GDM1 (cell line): ENCODE data around the gene GAA.
"Not testable (repeated sequence)": the region's sequence is repeated elsewhere in the genome, so short reads cannot be mapped to it uniquely, and the experiment has no call there.

Experiments
- DNase-seq: peaks from one replicate; lab custom pipeline; 2025; lab: John Stamatoyannopoulos, UW

GAA gene

DNA sequence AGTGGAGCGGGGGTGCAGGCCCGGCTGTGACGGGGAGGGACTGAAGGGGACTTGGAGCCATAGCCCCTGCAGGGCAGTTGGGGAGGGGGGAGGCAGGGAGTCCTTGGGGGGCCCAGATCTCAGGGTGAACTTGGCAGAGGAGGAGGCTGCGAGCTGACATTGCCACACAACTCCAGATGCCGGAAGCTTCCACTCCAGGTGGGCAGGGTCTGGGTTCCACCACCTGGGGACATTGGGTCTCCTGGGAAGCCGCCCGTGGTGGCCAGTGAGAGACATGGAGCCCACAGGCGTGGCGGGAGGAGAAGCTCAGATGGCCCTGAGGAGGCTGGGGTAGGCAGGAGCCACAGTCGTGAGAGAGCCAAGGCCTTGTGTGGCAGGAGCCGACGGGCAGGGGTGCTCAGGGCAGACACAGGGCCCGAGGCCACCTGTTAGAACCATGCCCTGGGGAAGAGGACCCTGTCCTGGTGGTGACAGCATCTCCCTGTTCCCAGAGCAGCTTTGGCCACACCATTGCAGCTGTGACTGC is 18.2 kb upstream of the GAA start:
- no peak for DNase-seq

DNA sequence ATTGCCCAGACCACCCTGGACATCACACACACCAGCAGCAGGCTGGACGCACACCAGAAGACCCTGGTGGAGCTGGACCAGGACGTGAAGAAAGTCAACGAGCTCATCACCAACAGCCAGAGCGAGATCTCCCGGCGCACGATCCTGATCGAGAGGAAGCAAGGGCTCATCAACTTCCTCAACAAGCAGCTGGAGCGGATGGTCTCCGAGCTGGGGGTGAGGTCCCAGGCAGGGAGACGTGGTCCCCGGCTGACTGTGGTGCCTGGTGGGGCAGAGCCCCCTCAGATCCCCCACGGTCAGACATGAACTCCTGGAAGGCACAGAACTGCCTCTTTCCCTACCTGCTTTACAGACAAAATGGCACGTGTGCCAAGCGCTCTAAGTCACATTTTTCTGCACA is 16.6 kb upstream of the GAA start:
- no peak for DNase-seq

DNA sequence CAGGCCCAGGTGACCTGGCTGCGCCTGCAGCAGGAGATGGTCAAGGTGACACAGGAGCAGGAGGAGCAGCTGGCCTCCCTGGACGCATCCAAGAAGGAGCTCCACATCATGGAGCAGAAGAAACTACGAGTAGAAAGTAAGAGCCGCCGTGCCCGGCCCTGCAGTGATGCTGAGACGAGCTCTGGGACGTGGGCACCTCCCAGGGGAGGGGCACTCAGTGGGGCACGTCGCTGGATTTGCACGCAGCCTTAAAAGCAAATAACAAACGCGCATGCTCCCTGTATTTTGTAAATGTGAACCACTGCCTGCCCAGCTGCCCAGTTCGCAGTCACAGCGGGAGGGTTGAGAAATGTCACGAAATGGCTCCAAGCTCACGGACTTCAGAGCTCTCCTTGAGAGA is 15.3 kb upstream of the GAA start:
- DNase-seq: no peak

DNA sequence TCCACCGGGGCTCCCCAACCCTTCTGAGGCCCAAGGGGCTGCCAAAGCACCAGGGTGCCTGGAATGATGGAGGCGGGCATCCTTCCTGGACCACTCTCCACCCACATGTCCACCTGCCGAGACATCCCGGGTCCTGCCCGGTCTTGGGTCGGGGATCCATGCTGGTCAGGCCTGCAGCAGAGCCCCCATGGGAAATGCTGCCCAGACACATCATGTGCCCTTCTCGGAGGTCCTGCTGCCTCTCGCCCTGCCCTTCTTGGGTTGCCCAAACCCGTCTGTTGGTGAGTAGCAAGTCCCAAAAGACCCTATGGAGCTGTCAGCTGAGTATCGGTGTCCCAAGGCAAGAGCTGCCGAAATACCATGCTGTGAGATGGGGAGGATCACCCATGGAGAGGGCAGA is 14.8 kb upstream of the GAA start:
- no peak for DNase-seq

DNA sequence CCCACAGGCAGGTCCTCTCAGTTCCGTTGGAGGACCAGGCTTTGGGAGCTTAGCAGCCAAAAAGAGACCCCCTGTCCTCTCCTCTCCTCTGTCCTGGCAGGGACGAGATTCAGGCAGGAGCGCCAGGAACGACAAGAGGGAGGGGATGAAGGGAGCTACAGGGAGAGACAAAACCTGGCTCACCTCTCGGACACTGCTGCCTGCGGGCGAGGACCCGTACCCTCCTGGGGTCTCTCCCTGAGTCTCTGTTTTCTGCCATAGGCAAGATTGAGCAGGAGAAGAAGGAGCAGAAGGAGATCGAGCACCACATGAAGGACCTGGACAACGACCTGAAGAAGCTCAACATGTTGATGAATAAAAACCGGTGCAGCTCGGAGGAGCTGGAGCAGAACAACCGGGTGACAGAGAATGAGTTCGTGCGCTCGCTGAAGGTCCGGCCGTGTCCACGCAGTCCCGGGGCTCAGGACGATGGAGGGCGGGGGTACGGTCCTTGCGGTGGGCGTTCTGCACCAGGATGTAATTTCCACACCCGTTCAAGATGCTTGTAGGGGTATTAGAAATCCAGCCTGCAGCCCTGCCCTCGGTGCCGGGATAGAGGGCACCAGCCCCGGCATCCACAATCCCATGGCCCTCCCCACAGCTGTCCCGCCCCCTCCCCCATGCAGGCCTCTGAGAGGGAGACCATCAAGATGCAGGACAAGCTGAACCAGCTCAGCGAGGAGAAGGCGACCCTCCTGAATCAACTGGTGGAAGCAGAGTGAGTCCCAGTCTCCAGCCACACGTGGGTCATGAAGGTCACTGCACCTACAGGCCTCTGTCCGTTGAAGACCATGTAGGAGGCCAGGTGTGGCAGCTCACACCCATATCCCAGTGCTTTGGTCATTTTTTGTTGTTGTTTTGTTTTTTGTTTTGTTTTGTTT is 13.8 kb upstream of the GAA start:
- DNase-seq: no peak

GRCh38 chr17:80089762-80090161 is 11.6 kb upstream of the GAA start:
- no peak for DNase-seq

DNA sequence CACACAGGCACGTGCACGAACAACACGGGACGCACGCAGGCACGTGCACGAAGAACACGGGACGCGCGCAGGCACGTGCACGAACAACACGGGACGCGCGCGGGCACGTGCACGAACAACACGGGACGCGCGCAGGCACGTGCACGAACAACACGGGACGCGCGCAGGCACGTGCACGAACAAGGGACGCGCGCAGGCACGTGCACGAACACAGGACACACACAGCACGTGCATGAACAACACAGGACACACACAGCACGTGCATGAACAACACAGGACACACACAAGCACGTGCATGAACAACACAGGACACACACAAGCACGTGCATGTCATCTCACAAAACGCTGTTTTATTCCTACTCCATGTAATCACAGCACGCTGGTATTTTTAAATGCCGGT is 11.2 kb upstream of the GAA start:
- DNase-seq: not testable (repeated sequence)

DNA sequence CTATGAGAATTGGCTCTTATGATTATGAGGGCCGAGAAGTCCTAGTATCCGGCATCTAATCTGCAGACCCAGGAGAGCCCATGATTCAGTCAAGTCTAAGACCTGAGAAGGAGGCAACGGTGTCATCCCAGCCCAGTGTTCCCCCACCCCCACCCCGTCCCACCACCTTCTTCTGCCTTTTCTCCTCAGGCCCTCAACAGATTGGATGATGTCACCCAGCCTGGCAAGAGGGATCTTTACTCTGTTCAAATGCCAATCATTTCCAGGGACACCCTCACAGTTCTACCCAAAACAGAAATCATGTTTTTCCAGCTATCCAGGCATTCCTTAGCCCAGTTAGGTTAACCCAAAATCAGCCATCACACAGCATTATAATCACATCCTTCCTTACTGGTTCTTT is 10.0 kb upstream of the GAA start:
- DNase-seq: no peak

- DNase-seq: no peak
Observed at GRCh38 chr17:80092959-80093358, 8.4 kb upstream of the GAA start.

DNA sequence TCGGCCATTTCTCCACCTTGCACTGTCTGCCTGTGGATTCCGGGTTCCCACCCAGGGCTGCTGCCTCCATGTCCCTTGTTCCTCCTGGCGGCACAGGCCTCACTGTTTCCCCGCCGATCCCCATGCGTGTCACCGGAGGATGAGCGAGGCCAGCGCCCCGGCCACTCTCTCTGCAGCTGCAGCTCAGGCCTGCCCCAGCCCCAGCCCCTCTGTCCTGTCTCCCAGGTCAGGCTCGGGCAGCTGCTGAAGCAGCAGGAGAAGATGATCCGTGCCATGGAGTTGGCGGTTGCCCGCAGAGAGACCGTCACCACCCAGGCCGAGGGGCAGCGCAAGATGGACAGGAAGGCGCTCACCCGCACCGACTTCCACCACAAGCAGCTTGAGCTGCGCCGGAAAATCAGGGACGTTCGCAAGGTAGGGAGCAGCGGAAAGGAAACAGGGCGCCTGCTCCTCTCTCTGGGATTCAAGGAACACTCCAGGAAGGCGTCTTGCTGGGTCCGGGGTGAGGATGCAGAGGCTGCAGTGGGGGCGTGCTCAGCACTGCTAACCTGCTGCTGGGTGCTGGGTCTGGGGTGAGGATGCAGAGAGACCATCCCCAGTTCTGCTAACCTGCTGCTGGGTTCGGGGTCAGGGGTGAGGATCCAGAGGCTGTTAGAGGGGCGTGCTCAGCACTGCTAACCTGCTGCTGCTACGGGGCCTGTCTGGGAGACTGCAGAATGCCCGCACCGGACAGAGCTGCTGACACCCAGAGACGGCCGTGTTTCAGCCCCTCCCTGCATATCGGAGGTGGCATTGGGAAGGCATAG is 6.1 kb upstream of the GAA start:
- no peak for DNase-seq

DNA sequence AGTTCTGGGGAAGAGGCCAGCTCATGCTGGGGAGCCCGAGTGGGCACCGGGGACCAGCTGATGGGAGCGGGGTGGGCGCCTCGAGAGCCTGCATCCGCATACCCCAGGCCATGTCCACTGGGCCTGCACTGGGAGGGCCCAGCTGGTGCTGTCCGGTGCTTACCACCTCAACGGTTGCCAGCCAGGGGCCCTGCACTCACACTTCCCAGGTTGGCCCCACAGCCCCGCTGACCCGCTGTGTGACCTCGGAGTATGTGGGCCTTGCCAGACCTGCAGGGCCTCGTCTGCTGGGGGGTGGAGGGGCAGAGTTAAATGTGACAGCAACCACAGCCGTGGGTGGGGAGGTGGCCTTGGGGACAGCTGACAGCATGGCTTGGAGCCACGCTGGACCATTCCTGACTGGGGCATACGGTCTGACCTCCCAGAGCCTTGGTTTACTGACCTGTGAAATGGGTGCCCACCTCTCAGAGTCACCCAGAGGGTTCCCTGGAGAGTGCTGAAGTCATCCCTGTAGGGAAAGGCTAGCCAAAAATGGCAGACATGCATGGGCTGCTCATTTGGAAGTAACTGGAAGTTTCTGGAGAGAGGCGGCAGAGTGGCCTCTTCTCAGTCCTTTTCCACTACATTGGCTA is 5.4 kb upstream of the GAA start:
- DNase-seq: no peak

DNA sequence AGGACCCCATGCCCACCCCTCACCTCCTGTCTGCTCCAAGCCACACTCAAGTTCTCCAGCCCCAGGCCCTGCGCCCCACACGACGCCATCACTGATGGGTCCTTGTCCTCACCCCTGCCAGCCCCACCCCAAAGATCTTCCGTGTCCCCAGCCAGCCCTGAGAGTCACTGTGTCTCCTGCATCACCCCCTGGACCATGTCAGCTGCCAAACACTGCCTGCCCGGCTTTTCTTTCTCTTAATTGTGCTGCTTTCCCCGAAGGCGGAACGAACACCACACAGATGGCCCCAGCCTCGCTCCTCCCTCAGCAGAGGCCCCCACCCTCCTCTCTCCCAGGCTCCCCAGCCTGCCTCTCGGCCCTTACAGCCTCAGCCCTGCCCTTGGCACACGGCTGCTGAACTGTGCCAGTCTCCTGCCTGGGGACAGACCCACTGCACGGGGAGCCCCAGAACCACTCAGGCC is 4.8 kb upstream of the GAA start:
- DNase-seq: no peak

- DNase-seq: no peak
Observed at GRCh38 chr17:80097127-80097621, 4.2 kb upstream of the GAA start.

- no peak for DNase-seq
Observed at GRCh38 chr17:80097844-80098691, 3.3 kb upstream of the GAA start.

DNA sequence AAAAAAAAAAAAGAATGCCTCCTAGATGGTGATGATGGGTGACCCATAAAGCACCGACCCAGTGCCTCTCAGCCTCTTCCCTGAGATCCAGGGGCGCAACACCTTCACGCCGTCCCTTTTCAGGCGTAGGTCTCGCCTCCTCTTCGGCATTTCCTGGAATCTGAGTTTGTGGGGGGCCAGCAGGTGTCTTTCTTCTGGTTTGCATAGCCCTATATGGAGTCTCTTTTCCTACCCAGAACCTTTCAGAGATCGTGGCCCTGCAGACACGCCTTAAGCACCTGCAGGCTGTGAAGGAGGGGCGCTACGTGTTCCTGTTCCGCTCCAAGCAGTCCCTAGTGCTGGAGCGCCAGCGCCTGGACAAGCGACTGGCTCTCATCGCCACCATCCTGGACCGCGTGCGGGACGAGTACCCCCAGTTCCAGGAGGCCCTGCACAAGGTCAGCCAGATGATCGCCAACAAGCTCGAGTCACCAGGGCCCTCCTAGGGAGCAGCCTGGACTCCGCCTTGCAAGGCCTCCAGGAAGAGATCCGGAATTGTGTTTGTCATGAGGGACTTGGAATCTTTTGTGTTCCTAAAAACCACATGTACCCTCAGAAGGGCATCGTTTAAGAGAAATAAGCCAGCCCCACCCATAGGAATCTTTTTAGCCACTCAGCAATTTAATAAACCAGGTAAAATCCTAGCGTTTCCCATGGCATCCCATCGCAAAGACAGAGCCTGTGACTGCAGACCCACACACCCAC is 1.9 kb upstream of the GAA start:
- DNase-seq: no peak

DNA sequence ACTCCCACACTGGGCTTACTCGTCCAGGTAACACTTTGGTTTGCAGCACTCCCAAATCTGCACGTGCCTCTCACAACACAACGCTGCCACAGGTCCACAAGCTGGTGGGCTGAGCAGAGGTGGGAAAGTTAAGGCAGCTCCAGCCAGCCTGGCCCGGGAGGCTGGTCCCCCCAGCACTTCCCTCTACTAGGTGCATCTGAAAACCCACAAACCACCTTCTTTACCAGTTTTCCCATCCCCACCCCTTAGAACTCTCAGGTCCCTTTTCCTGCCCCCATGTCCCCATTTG is 1.4 kb upstream of the GAA start:
- no peak for DNase-seq

DNA sequence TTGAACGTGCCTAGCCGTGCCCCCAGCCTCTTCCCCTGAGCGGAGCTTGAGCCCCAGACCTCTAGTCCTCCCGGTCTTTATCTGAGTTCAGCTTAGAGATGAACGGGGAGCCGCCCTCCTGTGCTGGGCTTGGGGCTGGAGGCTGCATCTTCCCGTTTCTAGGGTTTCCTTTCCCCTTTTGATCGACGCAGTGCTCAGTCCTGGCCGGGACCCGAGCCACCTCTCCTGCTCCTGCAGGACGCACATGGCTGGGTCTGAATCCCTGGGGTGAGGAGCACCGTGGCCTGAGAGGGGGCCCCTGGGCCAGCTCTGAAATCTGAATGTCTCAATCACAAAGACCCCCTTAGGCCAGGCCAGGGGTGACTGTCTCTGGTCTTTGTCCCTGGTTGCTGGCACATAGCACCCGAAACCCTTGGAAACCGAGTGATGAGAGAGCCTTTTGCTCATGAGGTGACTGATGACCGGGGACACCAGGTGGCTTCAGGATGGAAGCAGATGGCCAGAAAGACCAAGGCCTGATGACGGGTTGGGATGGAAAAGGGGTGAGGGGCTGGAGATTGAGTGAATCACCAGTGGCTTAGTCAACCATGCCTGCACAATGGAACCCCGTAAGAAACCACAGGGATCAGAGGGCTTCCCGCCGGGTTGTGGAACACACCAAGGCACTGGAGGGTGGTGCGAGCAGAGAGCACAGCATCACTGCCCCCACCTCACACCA is 724 bp downstream of the GAA start:
- no peak for DNase-seq

GRCh38 chr17:80102664-80103448 is 1.5 kb downstream of the GAA start:
- no peak for DNase-seq

GRCh38 chr17:80103449-80104085 is 2.2 kb downstream of the GAA start:
- DNase-seq: no peak
